Esophagus squamous epithelium (tissue), 5 donors: ENCODE measurements around the gene RAD54L. TPM values are rescaled to one million over a fixed set of nuclear protein-coding genes. Genes with fewer than 3 reads are reported as not detected.
"Not testable (repeated sequence)": the region's sequence is repeated elsewhere in the genome, so short reads cannot be mapped to it uniquely, and the experiment has no call there.

Experiments
- DNase-seq: peaks from one replicate; lab custom pipeline; 2025; lab: John Stamatoyannopoulos, UW
- H3K27ac ChIP-seq, 4 donors: fragments of 200-600 bp; sonication (generic); one replicate each; pipeline ENCODE4 v1.5.1; 2016 to 2019; ENCODE audit warnings: mild to moderate bottlenecking in 1 of 4
- H3K27me3 ChIP-seq, 4 donors: fragments of 200-600 bp; sonication (generic); 1 replicate in 3 of 4; 2 replicates in 1 of 4; pipeline versions ENCODE4 v1.5.1 to v1.6.0; 2017 to 2021; ENCODE audit warnings: antibody characterized with exemption in 1 of 4
- H3K36me3 ChIP-seq, 3 donors: fragments of 200-600 bp; sonication (generic); one replicate each; pipeline ENCODE4 v1.5.1; 2016 to 2019
- H3K4me1 ChIP-seq, 3 donors: fragments of 200-600 bp; sonication (generic); one replicate each; pipeline ENCODE4 v1.5.1; 2017 to 2019
- H3K4me3 ChIP-seq, 4 donors: fragments of 200-600 bp; sonication (generic); 1 replicate in 3 of 4; 2 replicates in 1 of 4; pipeline ENCODE4 v1.5.1; 2016 to 2019; ENCODE audit warnings: mild to moderate bottlenecking in 2 of 4, moderate library complexity in 1 of 4
- H3K9me3 ChIP-seq, 3 donors: fragments of 200-600 bp; sonication (generic); one replicate each; pipeline ENCODE4 v1.5.1; 2016 to 2019
- CTCF ChIP-seq, 6 experiments: fragments of 450-650 bp in 4 of 6; fragments of 200-600 bp in 2 of 6; sonication (generic) in 2 of 6; IDR thresholded peaks; one replicate each; pipeline ENCODE4 v1.5.1; 2016 to 2019; ENCODE audit warnings: antibody characterized with exemption in 6 of 6, mild to moderate bottlenecking in 4 of 6, moderate library complexity in 4 of 6
- POLR2A ChIP-seq, 4 donors: fragments of 450-650 bp; IDR thresholded peaks; one replicate each; pipeline ENCODE4 v1.6.1; 2017; ENCODE audit warnings: antibody characterized with exemption in 4 of 4, mild to moderate bottlenecking in 4 of 4, moderate library complexity in 3 of 4
- whole genome bisulfite sequencing, 2 donors: methylation state at CpG; one replicate each; pipeline ENCODE4 v1.1.5; 2018; 5-methylcytosine and 5-hydroxymethylcytosine counted together
- intact Hi-C: fragments of 100-400 bp; cut with DNase I; formaldehyde crosslinking; loops from one replicate; pipeline ENCODE4 v1.15.0; 2022
- total RNA-seq, 4 donors: library from RNA; depleted of rRNA; stranded (reverse); fragments of >200 nt; gene quantifications; one replicate each; pipeline ENCODE4 v1.1.0, GENCODE V29; 2016
- donor health status: DM: yes; HTN: yes; CAD: no.

Gene RAD54L
- total RNA-seq, 4 donors from 2014 or later = 1.9 to 7.8 (median 6.8) TPM

GRCh38 chr1:46309401-46310159 lies 62.0 kb downstream of the RAD54L start:
- 85 to 91% methylated on average over 16 of the region's 16 CpGs for WGBS, 2 donors
- no peak for DNase-seq
- Histone ChIP-seq H3K27ac (no peak overlapping the region), H3K4me3 (no peak overlapping the region), H3K36me3 (peaks cover 28 to 73% (median 41%) of the 10 kb centered on the region in 3 donors), H3K27me3 (no peaks in the 10 kb centered on the region), H3K4me1 (peaks cover 18 to 38% (median 27%) of the 10 kb centered on the region in 3 donors), H3K9me3 (no peaks in the 10 kb centered on the region)
- TF ChIP-seq CTCF (IDR thresholded peaks at IDR 0.05) (no peak), POLR2A (IDR thresholded peaks at IDR 0.05) (no peak)
- intact Hi-C loops = no loop called here

- no peak overlapping the region for H3K27ac ChIP-seq
- H3K9me3 ChIP-seq = no peaks in the 10 kb centered on the region
- TF ChIP-seq POLR2A (IDR thresholded peaks at IDR 0.05) (no peak), CTCF (IDR thresholded peaks at IDR 0.05) (no peak)
- 96 to 100% methylated on average over 4 of the region's 4 CpGs for WGBS, 2 donors
- H3K4me1 ChIP-seq = peaks cover 10 to 30% (median 20%) of the 10 kb centered on the region in 3 donors
- no peak for DNase-seq
- no peaks in the 10 kb centered on the region for H3K27me3 ChIP-seq
- no peak overlapping the region for H3K4me3 ChIP-seq
- H3K36me3 ChIP-seq = peaks cover 28 to 81% (median 45%) of the 10 kb centered on the region in 3 donors
- intact Hi-C loops = no loop called here
These were observed 62.8 kb downstream of the RAD54L start for GRCh38 chr1:46310321-46310720.

GRCh38 chr1:46315669-46316403 lies 68.3 kb downstream of the RAD54L start:
- TF ChIP-seq CTCF (IDR thresholded peaks at IDR 0.05) (no peak), POLR2A (IDR thresholded peaks at IDR 0.05) (no peak)
- 76 to 82% methylated on average over 3 of the region's 3 CpGs for WGBS, 2 donors
- H3K27me3 ChIP-seq = no peaks in the 10 kb centered on the region
- H3K27ac ChIP-seq = no peak overlapping the region
- intact Hi-C loops = no loop called here
- no peak overlapping the region for H3K4me3 ChIP-seq
- no peak for DNase-seq
- no peaks in the 10 kb centered on the region for H3K9me3 ChIP-seq
- no peaks in the 10 kb centered on the region for H3K4me1 ChIP-seq
- peaks cover 18 to 76% (median 34%) of the 10 kb centered on the region in 3 donors for H3K36me3 ChIP-seq

- Histone ChIP-seq H3K27ac (no peak overlapping the region), H3K4me3 (no peak overlapping the region), H3K36me3 (peaks cover 8 to 61% (median 19%) of the 10 kb centered on the region in 3 donors), H3K4me1 (no peaks in the 10 kb centered on the region), H3K27me3 (no peaks in the 10 kb centered on the region), H3K9me3 (no peaks in the 10 kb centered on the region)
- TF ChIP-seq POLR2A (IDR thresholded peaks at IDR 0.05) = no peak
- no peak for TF ChIP-seq CTCF (IDR thresholded peaks at IDR 0.05)
- 75 to 100% methylated on average over 1 of the region's 1 CpG for WGBS, 2 donors
- intact Hi-C loops = no loop called here
- DNase-seq = no peak
These were observed 69.8 kb downstream of the RAD54L start for GRCh38 chr1:46317323-46317722.

- H3K4me1 ChIP-seq, H3K9me3 ChIP-seq, H3K27ac ChIP-seq, H3K4me3 ChIP-seq, DNase-seq, intact Hi-C loops, H3K27me3 ChIP-seq: not testable (repeated sequence)
- H3K36me3 ChIP-seq = peaks cover 0 to 41% (median 6%) of the 10 kb centered on the region in 3 donors
- 86% methylated on average over 6 of the region's 6 CpGs for WGBS, 2 donors
These were observed 71.7 kb downstream of the RAD54L start for GRCh38 chr1:46319301-46319700.

- H3K4me1 ChIP-seq, H3K27ac ChIP-seq, DNase-seq, H3K9me3 ChIP-seq, H3K27me3 ChIP-seq, H3K4me3 ChIP-seq, intact Hi-C loops: not testable (repeated sequence)
- peaks cover 0 to 32% (median 0%) of the 10 kb centered on the region in 3 donors for H3K36me3 ChIP-seq
- 64 to 85% methylated on average over 9 to 12 of the region's 13 CpGs for WGBS, 2 donors
These were observed 72.7 kb downstream of the RAD54L start for GRCh38 chr1:46319960-46320914.

GRCh38 chr1:46322191-46322590 lies 74.6 kb downstream of the RAD54L start:
- DNase-seq, H3K27me3 ChIP-seq, intact Hi-C loops, H3K9me3 ChIP-seq, H3K4me3 ChIP-seq, H3K27ac ChIP-seq: not testable (repeated sequence)
- Histone ChIP-seq H3K36me3 (peaks cover 0 to 12% (median 0%) of the 10 kb centered on the region in 3 donors), H3K4me1 (peaks cover 0 to 14% (median 4%) of the 10 kb centered on the region in 3 donors)
- 82 to 88% methylated on average over 6 of the region's 6 CpGs for WGBS, 2 donors
